Fibroblast of skin of left quadriceps (primary cell): ENCODE results near the gene RNF114.
"Not testable (repeated sequence)": the region's sequence is repeated elsewhere in the genome, so short reads cannot be mapped to it uniquely, and the experiment has no call there.

Experiments used
- DNase-seq, 2 experiments: peaks; one replicate each; pipeline ENCODE4 v3.0.0-alpha.2; 2013; ENCODE audit warnings: low read depth in 2 of 2

RNF114 gene

DNA sequence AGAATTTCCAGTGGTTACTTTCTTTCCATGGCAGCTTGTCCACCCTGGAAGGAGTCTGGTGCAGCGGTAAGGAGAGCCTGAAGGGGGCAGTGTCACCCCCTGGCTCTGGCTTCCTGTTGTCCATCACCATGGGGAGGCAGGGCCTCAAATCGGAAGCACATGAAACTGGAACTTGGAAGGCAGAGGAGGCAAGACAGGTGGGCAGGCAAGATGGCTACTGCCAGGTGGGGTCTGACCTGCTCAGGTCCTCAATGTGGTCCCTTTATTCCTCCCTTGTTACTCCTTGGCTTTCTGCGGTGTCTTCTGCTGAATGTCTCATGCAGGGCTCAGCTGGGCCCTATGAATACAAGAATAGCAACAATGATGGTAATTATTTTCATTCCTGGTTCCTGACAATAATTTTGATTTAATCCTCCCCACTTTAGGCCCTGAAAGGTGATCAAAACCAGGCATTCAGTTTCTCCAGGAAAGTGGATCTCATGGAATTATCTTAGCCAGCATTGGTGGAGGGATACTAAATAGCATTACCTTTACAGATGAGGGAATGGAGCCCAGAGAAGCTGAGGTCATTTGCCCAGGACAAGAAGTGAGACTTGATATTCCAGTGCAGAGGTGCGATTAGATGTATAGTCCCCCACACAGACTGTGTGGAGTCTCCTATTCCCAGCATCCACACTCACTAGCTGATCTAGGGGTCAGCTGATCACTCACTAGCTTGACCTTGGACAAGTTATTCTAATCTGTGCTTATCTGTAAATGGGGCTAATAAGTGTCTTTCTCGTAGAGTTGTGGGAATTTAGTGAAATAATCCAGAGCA lies 29.0 kb downstream of the RNF114 start:
- DNase-seq: no peak

- DNase-seq: no peak
Observed at GRCh38 chr20:49965781-49966305, 29.6 kb downstream of the RNF114 start.

GRCh38 chr20:49966861-49967260 lies 30.7 kb downstream of the RNF114 start:
- no peak for DNase-seq

DNA sequence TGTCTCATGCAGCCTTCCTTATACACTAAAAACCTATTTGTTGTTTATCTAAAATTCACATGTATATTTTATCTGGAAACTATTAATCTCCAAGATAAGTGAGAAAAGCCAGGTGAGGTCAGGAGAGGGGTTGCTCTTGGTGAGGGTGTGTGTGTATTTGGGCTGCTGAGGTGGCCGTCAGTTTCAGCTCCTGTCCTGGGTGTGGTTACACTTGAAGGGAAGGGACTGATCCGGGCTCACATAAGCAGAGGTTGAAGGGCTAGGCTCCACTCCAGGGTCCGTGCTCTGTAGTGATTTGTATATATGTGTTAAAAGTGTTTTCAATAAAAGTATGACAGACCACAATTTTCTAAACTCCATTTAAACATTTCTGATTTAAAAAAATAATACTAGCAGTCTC lies 33.0 kb downstream of the RNF114 start:
- DNase-seq: no peak

DNA sequence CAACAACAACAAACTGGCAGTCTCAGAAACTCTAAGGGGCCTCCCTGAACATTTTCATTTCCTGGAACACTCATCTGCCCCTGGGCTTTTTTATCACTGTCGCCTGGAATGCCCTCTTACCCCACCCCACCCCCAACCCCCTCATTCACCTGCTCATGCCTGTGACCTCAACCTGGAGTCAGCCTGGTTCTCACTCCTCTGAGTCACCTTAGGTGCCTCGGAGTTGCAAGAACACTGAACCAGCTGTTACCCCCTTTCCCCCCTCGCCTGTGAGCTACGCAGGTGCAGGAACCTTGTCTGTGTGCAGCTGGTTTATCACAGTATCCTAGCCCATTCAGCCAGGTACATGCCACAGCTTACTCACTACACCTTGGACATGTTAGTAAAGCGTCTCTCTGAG lies 33.7 kb downstream of the RNF114 start:
- no peak for DNase-seq

GRCh38 chr20:49970498-49970897 lies 34.3 kb downstream of the RNF114 start:
- no peak for DNase-seq

- no peak for DNase-seq
Observed at GRCh38 chr20:49973981-49974380, 37.8 kb downstream of the RNF114 start.

GRCh38 chr20:49976542-49976941 lies 40.3 kb downstream of the RNF114 start:
- DNase-seq: no peak

- not testable (repeated sequence) for DNase-seq
Observed at GRCh38 chr20:49977740-49978139, 41.5 kb downstream of the RNF114 start.

DNA sequence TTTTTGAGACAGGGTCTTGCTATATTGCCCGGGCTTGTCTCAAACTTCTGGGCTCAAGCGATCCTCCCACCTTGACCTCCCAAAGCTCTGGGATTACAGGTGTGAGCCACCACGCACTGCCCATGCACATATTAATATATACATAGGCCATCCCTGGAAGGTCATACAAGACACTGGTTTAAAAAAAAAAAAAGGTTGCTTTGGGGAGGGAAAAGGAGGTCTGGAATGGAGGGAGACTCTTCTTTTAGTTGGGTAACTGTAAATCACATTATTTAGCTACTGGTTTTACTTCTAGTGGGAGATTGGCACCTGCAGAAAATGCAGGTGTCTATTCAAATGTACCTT lies 42.5 kb downstream of the RNF114 start:
- DNase-seq: no peak

DNA sequence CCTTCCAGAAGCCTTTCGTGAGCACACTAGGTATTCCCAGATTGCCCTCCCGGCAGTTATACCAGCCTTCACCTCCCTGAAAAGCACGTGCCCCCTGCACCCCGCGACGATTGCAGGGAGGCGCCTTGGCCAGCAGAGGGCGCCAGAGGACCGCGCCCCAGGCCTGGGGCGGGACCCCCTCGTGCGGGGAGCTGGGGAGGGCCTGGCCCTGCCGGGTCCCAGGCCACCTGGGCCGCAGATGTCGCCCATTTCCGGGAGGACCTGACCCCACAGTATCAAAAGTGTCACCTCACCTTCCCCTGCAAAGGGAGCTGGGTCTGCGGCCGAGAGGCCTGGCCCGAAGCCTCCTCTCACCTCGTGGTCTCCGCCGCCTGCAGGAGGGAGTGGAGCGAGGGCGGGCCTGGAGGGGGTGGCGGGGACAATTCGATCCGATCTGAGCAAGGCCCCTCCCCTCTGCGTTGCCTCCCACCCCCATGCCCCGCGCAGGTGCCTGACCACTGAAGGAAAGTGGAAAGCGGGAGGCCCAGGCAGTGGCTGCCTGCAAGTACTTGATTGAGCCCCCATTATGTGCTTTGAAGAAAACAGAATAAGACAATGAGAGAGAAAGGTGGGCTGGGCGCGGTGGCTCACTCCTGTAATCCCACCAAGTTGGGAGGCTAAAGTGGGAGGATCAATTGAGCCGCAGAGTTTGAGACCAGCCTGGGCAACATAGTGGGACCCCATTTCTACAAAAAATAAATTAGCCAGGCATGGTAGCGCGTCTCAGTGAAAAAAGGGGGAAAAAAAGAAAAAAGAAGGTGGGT lies 43.0 kb downstream of the RNF114 start:
- no peak for DNase-seq

DNA sequence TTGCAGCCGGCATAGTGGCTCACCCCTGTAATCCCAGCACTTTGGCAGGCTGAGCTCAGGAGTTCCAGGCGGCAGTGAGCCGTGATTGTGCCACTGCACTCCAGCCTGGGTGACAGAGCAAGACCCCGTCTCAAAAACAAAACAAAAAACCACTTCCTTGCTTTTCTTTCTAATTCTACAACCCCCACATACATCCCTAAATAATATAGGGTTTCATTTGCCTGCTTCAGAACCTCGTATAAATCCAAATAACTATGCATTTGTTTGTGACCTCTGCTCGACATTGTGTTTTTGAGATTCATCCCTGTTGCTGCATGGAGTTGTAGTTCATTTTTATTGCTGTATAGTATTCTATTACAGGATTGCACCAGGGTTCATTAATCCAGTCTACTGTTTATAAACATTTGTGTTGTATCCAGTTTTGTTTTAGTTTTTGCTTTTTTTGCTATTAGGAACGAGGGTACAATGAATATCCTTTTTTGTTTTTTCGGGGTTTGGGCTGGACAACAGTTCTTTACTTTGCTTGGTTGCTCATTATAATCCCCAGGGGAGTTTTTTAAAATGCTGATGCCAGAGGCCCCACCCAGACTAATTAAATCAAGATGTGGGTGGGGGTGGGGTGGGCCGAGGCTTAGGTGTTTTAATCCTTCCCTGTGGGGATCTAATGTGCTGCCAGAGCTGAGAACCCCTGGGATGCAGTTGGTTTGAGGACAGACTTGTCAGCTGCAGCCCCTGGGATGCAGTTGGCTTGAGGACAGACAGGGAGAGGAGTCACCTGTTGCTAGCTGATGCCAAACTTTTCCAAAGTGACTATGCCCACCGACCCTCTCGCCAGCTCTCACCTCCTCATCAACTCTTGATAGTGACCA lies 44.2 kb downstream of the RNF114 start:
- no peak for DNase-seq

GRCh38 chr20:49981218-49982071 lies 45.2 kb downstream of the RNF114 start:
- DNase-seq: no peak

- no peak for DNase-seq
Observed at GRCh38 chr20:49982072-49982345, 45.8 kb downstream of the RNF114 start.

DNA sequence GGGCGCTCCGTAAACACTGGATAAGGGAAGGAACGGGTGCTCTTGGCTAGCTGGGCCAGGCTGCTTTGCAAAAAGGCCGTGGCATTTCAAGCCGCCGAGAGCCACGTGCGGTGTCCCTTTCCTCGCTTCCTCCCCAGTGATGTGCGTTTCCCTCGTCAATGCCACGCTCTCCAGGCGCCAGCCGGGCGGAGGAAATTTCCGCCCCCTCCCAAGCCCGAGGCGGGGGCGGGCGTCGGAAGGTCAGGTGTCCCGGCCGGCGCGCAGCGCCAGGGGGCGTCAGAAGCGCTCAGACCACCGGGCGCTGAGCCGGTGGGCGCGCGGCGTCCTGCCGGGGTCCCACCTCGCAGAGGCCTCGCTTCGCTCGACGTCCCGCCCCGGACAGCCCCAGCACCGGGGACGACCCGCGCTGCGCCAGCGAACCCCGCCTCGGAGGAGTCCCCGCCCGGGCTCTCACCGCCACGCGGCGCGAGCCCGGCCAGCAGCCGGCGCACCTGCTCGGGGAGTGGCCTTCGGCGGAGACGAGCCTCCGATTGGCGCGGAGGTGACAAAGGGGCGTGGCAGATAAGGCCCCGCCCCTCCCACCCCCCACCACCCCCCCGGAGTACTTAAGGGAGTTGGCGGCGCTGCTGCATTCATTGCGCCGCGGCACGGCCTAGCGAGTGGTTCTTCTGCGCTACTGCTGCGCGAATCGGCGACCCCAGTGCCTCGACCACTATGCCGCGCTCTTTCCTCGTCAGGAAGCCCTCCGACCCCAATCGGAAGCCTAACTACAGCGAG lies 46.3 kb downstream of the RNF114 start, which contains the start of gene SNAI1:
SNAI1 (plus strand) TSS at position 635 of the 777 bp plus-strand sequence; CDS start at position 715, 80 bp downstream.
- DNase-seq: peak; percentile 66 to 67

DNA sequence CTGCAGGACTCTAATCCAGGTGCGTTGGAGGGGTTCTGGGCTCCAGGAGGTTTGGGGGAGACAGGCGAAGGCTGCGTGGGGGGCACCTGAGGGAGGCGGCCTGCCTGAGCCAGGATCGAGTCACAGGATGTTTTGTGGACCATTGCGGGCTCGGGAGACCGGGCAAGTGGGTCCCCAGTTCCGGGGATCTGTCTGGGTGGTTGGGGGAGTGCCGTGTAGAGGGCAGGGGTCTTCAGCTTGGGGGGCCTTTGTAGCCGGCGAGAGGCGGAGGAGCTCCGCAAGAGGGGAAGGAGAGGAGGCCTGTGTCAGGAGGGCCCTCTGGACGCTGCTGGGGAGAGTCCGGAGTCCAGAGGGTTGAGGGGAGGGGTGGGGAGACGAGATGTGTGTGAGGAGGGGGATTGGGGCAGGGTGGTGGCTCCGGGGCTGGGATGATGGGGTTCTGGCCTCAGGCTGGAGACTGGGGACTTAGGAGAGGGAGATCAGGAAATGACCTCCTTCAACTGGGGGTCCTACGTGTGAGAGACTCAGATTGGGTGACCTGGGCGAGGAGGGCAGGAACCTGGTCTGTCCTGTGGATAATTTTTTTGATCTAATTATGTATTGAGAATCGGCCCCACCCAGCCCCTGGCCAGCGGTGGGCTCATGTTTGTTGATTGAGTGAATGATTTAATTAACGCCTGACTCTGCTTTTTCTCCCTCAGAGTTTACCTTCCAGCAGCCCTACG lies 47.1 kb downstream of the RNF114 start:
- no peak for DNase-seq

DNA sequence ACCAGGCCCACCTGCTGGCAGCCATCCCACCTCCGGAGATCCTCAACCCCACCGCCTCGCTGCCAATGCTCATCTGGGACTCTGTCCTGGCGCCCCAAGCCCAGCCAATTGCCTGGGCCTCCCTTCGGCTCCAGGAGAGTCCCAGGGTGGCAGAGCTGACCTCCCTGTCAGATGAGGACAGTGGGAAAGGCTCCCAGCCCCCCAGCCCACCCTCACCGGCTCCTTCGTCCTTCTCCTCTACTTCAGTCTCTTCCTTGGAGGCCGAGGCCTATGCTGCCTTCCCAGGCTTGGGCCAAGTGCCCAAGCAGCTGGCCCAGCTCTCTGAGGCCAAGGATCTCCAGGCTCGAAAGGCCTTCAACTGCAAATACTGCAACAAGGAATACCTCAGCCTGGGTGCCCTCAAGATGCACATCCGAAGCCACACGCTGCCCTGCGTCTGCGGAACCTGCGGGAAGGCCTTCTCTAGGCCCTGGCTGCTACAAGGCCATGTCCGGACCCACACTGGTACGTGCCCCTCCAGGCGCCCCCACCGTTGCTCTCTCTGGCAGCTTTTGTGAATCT lies 47.7 kb downstream of the RNF114 start:
- no peak for DNase-seq

DNA sequence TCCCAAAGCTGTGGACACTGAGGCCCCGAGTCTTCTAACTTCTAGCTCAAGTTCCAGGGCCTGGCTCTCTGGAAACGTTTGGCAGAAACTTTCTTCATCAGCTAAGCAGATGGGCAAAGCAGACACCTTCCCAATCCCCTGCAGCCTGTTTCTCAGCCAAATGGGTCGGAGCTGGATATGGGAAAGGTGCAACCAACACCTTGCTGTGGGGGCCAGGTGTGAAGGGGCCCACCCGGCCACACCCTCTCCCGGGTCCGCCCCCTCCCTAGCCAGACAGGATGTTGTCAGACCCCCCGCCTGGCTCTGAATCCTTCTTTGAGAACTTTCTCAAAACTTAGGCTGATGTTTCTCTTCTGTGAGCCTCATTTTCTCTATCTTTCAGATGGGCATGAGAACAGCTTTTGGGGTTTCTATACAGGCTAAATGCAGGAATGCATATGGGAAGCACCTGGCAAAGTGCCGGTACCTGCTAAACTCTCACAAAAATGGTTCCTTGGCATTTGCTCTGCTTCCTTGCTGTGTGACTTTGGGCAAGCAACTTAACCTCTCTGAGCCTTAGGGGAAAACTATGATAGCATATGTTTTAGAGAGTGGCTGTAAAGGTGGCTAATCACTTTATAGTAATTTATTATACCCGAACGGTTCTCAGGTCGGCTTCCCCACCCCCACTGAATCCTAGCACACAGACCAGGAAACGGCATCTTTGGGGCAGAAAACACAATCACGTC lies 48.4 kb downstream of the RNF114 start:
- DNase-seq: no peak

DNA sequence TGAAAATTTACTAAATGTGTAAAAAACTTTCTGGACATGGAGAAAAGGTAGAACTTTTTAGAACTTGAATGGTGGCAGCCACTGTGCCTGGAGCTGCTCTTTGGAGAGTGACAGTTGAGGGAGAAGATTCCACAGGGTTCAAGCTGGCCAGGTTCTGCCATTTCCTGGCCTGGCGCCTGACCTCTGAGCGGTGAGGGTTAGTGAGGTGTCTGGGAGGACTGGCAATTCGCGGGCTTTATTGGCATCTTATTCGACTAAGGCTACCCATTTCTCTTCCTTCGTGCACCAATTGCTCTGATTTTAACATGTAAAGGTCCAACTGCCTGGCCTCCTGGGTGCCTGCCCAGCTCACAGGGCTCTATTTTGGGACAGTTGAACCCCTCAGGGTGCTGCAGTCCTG lies 49.0 kb downstream of the RNF114 start:
- no peak for DNase-seq
